Urothelium cell line (cell line): ENCODE results near the gene FAM156A.
"Not testable (repeated sequence)": the region's sequence is repeated elsewhere in the genome, so short reads cannot be mapped to it uniquely, and the experiment has no call there.

Experiments
- DNase-seq: peaks from one replicate; pipeline ENCODE4 v3.0.0; 2011; ENCODE audit warnings: low spot score, mixed read lengths
- FAIRE-seq: peaks from 2 replicates; lab custom pipeline; 2011; peaks lifted over from hg19 to GRCh38; lab: Jason Lieb, UNC

The FAM156A gene

DNA sequence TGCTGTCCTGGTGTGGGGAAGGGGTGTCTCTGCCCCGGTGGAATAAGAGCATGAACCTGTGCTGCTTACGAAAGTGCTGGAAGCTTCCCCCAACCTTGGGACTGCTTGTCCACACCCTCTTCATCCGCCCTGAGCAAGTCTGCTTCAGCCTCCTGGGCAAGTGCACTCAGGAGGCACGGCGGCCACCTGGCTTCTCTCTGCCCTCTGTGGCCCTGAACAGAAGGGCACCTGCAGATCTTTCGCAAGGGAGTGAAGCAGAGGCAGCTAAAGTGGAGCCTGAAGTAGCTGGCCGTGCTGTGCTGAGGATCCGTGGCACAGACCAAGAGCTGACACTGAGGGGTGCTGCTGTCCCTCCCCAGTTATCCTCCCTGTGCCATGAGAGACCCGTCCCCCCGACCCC, 9.6 kb upstream of the FAM156A start:
- DNase-seq, FAIRE-seq: not testable (repeated sequence)

GRCh38 chrX:52966993-52967738, 8.8 kb upstream of the FAM156A start:
- not testable (repeated sequence) for DNase-seq, FAIRE-seq

- not testable (repeated sequence) for FAIRE-seq, DNase-seq
Observed at GRCh38 chrX:52958961-52959360, 643 bp upstream of the FAM156A start.

DNA sequence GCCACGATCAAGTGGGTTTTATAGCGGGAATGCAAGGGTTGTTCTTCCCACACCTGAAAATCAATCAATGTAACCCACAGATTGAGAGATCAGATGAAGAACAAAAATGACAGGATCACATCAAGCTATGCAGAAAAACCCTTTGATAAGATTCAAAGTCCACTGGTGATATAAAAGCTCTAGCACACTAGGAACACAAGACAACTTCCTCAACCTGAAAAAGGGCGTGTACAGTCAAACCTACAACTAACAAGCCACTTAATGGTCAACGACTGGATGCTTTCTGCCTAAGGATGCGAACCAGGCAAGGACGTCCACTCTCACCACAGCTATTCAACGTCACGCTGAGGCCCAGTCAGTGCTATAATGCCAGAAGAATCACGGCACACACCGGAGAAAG, 8.4 kb downstream of the FAM156A start:
- not testable (repeated sequence) for DNase-seq, FAIRE-seq

GRCh38 chrX:52949325-52949724, 9.0 kb downstream of the FAM156A start:
- DNase-seq, FAIRE-seq: not testable (repeated sequence)

DNA sequence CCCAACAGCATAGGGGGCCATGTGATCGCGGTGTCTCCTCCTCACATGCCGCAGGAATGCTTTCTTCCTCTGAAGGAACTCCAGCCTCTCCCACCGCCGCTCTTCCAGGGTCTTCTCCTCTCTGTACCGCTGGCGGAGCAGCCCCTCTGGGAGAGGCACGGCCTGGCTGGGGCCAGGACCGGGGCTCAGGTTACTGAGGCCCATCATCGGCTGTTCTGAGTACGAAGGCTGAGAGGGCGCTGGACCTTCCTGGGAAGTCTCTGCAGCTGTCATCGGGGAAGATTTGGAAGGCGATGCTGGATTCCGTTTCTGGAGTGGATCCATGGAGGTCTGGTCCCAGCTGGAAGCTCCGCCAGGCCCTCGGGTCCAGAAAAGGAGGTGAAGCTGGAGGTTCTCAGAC, 10.1 kb downstream of the FAM156A start:
- FAIRE-seq, DNase-seq: not testable (repeated sequence)

GRCh38 chrX:52947501-52947900, 10.8 kb downstream of the FAM156A start:
- FAIRE-seq = not testable (repeated sequence)

GRCh38 chrX:52945838-52946494, 12.4 kb downstream of the FAM156A start:
- not testable (repeated sequence) for FAIRE-seq, DNase-seq

More at GRCh38 chrX:52947501-52947900, 10.8 kb downstream of the FAM156A start:
- not testable (repeated sequence) for DNase-seq

- not testable (repeated sequence) for FAIRE-seq, DNase-seq
Observed at GRCh38 chrX:52941728-52942127, 16.6 kb downstream of the FAM156A start.

GRCh38 chrX:52940704-52941103, 17.6 kb downstream of the FAM156A start:
- not testable (repeated sequence) for FAIRE-seq, DNase-seq

GRCh38 chrX:52935470-52935784, 22.9 kb downstream of the FAM156A start:
- FAIRE-seq, DNase-seq: not testable (repeated sequence)

GRCh38 chrX:52934704-52935469, 23.4 kb downstream of the FAM156A start:
- FAIRE-seq (no peak), DNase-seq (peak; percentile 87)

DNA sequence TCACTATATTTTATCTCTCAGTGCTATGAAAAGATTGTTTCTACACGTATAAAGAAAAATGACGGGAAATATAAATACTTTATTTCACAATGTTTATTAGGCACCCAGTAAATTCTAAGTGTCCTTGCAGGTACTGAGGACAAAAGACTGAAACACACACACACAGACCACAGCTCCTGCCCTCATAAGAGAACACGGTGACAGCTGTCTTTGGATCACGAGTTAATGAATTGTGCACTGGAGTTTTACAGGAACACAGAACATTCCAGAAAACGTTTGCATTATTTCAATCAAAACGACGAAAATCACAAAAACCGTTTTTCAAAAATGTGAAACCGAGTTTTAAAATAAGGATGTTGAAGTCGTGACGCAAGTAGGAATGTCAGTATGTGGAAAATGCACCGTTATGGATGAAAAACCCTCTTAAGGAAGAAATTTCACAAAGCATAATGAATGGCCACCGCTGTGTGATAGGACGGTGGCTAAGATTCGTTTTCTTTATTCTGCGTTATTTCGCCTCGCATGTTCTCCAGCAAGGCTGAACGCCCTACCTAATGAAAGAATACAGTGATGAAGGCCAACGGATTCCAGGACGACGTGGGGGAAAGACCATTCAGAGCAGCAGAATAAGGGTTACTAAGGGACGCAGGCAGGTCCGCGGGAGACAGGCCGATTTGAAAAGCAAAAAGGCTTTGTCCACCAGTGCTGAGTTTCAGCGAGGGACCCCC, 24.2 kb downstream of the FAM156A start:
- FAIRE-seq (no peak), DNase-seq (no peak)

GRCh38 chrX:52933213-52933612, 25.1 kb downstream of the FAM156A start:
- FAIRE-seq (no peak), DNase-seq (no peak)

DNA sequence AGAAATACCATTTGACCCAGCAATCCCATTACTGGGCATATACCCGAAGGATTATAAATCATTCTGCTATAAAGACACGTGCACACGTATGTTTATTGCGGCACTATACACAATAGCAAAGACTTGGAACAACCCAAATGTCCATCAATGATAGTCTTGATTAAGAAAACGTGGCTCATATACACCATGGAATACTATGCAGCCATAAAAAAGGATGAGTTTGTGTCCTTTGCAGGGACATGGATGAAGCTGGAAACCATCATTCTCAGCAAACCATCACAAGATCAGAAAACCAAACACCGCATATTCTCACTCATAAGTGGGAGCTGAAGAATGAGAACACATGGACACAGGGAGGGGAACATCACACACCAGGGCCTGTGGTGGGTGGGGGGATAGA, 28.1 kb downstream of the FAM156A start:
- not testable (repeated sequence) for DNase-seq, FAIRE-seq

- DNase-seq (peak; percentile 47), FAIRE-seq (no peak)
Observed at GRCh38 chrX:52923781-52924241, 34.5 kb downstream of the FAM156A start.

DNA sequence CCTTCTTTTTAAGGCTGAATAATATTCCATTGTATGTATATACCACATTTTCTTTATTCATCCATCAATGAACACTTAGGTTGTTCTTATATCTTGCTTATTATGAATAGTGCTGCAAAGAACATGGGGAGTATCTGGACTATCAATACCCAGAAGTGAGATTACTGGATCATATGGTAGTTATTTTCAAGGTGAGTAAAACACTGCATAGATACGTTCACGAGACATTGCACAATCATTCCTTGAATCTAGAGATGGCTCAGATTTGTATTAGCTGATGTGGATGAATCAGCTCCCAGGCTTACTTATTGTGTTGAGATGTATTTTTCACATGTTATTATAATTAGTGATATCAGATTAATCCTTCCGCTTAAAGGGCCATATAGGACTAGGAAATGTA, 43.6 kb downstream of the FAM156A start:
- FAIRE-seq, DNase-seq: not testable (repeated sequence)

GRCh38 chrX:52913681-52914080, 44.6 kb downstream of the FAM156A start:
- not testable (repeated sequence) for DNase-seq, FAIRE-seq

- not testable (repeated sequence) for FAIRE-seq, DNase-seq
Observed at GRCh38 chrX:52909313-52909969, 48.9 kb downstream of the FAM156A start.

DNA sequence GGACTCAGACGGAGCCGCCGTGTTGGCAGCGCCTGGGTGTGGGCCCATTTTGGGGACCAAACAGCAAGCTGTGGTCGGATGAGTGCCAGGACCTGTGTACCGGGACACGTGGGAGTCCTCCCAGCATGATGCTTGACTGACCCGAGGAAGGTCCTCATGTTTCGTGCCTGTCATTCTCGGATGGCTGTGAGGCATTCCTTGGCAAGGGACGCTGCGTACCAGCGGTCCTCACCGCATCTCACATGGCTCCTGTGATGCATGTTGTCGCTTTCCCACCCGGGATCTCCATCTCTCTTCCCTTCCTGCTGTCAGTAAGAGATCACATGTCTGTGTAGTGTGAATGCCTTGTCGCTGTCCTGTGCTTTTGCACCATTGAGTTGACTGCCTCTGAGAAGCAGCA, 50.4 kb downstream of the FAM156A start:
- DNase-seq, FAIRE-seq: not testable (repeated sequence)
